ENCODE measurements around the gene LRIG1.

The LRIG1 gene, protein sequence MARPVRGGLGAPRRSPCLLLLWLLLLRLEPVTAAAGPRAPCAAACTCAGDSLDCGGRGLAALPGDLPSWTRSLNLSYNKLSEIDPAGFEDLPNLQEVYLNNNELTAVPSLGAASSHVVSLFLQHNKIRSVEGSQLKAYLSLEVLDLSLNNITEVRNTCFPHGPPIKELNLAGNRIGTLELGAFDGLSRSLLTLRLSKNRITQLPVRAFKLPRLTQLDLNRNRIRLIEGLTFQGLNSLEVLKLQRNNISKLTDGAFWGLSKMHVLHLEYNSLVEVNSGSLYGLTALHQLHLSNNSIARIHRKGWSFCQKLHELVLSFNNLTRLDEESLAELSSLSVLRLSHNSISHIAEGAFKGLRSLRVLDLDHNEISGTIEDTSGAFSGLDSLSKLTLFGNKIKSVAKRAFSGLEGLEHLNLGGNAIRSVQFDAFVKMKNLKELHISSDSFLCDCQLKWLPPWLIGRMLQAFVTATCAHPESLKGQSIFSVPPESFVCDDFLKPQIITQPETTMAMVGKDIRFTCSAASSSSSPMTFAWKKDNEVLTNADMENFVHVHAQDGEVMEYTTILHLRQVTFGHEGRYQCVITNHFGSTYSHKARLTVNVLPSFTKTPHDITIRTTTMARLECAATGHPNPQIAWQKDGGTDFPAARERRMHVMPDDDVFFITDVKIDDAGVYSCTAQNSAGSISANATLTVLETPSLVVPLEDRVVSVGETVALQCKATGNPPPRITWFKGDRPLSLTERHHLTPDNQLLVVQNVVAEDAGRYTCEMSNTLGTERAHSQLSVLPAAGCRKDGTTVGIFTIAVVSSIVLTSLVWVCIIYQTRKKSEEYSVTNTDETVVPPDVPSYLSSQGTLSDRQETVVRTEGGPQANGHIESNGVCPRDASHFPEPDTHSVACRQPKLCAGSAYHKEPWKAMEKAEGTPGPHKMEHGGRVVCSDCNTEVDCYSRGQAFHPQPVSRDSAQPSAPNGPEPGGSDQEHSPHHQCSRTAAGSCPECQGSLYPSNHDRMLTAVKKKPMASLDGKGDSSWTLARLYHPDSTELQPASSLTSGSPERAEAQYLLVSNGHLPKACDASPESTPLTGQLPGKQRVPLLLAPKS

DNA sequence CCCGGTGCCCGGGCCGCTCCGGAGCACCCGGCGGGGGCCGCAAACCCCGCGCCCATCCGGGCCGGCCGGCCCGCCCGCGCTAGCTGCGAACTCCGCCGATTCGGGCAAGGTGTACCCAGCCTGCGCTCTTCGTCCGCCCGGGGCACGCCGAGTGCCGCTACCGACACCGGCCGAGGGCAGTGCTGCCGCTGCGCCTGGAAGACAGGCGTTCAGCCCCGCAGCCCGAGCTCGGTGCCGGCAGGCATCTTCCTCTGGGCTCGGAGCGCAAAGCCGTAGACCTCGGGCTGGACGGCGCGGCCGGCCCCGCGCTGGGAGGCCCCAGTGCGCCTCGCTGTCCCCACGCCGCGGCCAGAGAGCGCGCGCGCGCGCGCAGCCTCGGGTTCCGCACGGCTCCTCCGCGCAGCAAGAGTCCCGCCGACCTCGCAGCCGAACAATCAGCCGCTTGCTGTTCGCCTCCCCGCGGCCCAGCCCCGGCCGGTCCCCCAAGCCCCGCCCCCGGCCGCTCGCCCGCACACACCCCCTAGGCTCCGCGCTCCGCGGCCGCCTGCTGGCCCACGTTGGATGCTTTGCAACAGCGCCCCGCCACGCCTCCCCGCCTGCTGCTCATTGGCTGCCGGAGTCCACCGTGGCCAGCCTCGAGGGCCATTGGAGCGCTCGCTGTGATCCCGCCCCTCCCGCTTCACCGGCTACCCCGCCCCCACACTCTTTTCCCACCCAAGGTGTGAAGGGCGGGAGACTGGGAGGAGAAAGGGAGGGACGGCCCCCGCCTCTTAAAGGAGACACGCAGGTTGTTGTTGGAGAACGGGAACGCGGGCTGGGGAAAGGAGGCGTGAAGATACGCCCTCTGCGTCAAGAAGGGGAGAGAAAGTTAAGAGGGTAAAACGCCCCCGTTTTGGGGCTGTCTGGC is at the start of gene LRIG1:
LRIG1 (minus strand) TSS at position 447 of the 907 bp plus-strand sequence. CDS start 615 bp downstream, outside the sequence.
- DNase-seq (ENCODE audit: low spot score), result peak; percentile 98

DNA sequence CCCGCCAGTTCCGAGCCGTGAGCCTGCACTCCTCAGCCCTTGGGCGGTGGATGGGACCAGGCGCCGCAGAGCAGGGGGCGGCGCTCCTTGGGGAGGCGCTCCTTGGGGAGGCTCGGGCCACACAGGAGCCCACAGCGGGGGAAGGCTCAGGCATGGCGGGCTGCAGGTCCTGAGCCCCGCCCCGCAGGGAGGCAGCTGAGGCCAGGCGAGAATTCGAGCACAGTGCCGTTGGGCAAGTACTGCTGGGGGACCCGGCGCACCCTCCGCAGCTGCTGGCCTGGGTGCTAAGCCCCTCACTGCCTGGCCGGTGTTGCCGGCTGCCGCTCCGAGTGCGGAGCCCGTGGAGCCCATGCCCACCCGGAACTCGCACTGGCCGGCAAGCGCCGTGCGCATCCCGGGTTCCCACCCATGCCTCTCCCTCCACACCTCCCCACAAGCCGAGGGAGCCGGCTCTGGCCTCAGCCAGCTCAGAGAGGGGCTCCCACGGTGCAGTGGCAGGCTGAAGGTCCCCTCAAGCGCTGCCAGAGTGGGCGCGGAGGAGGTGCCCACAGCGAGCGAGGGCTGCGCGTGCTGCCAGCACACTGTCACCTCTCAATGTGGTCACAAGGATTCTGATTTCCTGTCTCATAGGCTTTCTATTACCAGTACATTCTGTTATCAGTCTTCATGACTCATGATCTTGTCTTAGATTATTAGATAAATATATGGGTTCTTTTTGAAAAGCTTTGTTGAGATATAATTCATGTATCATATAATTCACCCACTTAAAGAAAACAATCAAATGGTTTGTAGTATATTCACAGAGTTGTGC is 44.0 kb upstream of the LRIG1 start:
- DNase-seq (ENCODE audit: low spot score), result no peak

DNA sequence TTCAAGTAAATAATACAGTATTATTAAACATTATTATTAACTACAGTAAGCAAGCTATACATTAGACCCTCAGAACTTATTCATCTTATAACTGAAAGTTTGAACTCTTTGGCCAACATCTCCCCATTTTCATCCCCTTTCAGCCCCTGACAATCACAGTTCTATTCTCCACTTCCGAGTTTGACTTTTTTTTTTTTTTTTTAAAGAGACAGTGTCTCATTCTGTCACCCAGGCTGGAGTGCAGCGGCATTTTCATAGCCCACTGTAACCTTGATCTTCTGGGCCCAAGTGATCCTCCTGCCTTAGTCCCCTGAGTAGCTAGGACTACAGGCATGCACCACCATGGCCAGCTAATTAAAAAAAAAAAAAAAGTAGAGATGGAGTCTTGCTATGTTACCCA is 41.3 kb upstream of the LRIG1 start:
- no peak for DNase-seq (ENCODE audit: low spot score)

DNA sequence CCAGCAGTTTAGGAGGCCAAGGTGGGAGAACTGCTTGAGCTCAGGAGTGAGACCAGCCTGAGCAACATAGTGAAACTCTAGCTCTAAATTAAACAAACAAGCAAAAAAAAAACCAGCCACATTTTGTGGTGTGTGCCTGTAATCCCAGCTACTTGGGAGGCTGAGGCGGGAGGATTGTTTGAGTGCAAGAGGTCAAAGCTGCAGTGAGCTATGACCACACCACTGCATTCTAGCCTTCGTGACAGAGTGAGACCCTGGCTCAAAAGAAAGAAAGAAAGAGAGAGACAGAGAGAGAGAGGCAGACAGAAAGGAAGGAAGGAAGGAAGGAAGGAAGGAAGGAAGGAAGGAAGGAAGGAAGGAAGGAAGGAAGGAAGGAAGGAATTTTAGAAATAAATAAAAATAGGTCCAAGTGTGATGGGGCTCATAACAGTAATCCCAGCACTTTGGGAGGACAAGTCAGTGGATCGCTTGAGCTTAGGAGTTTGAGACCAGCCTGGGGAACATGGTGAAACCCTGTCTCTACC is 38.7 kb upstream of the LRIG1 start:
- DNase-seq (ENCODE audit: low spot score), result no peak

DNA sequence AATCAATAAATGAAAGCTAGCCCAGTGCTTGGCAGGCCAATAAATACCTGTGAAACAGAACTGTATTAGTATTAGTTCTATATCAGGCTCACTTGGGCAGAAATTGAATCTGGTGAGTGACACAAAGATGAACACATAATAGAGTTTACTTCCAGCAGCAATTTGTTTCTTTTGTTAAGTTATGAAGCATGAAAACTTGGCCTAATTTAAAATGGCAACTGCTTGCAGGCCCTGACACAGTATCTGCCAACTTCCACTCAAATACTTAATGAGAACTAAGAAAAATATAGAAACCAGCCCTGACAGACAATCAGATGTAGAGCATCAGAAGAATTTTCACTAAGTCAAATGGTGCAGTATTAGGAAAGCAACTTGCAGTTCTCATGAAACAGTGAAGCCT is 37.6 kb upstream of the LRIG1 start:
- no peak for DNase-seq (ENCODE audit: low spot score)

DNA sequence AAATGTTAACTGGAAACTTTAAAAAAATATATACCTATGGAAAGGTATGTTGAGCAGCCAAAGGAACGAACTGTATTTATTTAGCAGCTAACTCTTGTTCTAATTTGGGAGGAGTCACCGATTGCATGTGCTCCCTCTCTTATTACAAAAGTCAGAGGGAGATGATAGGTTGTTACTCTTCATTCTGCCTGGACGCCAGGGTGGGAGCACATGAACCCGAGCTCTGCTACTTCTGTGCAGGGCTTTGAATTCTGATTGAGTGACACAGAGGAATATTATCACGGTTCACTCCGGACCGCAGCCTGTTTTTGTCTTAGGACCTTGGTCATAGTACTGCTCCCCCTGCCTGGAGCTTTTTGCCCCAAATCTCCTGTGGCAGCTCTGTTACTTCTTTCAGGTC is 36.9 kb upstream of the LRIG1 start:
- DNase-seq (ENCODE audit: low spot score), result no peak

DNA sequence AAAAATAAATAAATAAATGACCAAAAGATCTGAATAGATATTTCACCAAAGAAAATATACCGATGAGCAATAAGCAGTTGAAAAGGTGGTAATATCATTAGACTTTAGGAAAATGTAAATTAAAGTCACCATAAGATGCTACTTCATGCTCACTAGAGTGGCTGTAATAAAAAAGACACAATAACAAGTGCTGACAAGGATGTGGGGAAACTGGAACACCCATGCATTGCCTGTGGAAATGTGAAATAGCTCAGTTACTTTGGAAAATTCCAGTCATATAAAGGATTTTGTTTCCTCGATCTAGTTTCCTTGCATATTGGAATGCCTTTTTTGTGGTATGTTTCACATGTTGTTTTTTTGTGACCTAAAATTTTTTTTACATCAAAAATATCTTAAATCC is 36.0 kb upstream of the LRIG1 start:
- no peak for DNase-seq (ENCODE audit: low spot score)

DNA sequence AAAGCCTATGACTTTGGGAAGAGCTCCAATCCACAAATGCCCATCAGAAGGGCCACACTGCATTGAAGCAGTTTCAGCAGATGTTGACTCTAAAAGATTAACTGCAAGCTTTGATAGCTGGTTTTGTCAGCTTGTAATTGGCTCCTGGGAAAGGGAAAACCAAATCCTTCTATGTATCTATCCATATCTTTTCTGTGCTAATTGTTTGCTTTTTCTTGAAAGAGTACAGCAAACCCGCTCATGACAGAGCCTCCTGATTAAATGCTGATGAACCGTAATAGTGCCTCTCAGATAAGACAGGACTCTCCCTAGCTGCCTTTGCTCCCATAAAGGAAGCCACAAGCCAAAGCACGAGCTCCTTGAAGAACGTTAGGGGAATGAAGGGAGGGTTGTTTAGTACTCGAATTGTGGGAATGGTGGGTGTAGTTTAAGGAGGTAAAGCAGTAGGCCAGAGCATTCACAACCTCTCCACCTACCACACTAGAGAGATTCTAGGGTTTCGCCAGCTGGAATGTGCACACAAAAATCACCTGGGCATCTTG is 33.6 kb upstream of the LRIG1 start:
- DNase-seq (ENCODE audit: low spot score), result no peak

DNA sequence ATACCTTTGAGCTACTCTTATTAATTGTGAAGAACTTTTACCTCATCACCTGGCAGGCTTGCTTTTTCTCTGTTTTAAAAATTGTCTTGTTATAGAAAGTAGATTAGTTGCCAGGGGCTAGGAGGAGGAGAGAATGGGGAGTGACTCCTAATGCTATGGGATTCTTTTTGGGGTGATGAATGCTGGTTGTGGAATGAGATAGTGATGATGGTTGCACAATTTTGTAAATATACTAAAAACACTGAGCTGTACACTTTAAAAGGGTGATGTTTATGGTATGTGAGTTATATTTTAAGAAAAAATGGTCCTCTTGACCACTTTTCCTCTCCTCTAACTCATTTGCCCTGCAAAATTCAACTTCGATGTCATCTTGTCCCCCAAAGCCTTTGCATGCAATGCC is 31.8 kb upstream of the LRIG1 start:
- no peak for DNase-seq (ENCODE audit: low spot score)

DNA sequence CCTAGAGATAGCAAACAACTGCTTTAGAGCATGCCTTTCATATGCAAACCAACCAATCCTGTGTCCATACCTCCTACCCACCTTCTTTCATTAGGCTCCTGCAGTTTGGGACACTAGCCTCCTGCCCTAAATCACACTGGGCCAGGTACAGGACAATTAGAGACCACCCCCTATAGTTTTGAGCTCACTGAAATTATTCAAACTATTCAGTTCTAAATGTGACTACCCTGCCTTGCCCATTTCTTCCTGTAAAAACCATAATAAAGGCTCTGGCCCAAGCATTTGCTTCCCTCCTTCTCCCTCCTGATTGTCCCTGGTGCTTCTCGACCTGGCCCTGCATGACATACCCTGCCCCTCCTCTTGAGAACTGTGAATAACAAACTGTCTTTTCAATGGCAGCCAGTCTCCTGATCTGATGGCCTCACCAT is 31.4 kb upstream of the LRIG1 start:
- no peak for DNase-seq (ENCODE audit: low spot score)

DNA sequence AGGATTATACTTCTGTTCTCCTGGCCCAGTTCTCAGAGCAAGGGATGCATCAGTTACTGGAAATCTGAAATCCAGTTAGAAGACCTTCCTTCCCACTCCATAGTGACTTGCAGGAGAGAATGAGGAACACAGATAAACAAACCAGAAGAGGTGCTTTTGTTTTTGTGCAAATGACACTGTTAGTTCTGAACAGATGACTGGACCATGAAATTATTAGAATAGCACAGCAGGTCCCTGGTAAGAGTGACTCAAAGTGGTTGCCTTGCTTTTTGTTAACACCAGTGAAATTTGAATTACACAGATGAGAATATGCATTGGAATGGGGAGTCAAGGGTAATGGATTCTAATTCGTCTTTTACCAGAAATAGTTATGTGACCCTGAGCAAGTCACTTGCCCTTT is 30.4 kb upstream of the LRIG1 start:
- DNase-seq (ENCODE audit: low spot score), result no peak

DNA sequence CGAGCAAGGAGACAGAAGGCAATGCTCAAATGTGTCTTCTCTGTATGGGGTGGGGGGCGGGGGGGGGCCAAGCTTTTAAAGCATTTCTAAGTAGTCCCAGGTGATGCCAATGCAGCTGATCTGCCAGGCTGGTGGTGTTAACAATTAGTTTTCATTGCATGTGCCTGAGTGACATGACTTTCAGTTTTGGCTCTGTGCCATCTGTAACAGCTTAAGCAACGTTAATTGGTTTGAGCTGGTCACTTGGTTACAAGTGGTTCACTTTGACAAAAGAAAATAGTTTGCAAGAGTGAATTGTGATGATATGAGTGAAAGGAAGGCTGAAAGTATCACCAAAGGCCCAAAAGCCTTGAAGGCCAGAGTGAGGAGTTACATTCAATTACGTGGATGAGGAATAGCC is 26.4 kb upstream of the LRIG1 start:
- no peak for DNase-seq (ENCODE audit: low spot score)

DNA sequence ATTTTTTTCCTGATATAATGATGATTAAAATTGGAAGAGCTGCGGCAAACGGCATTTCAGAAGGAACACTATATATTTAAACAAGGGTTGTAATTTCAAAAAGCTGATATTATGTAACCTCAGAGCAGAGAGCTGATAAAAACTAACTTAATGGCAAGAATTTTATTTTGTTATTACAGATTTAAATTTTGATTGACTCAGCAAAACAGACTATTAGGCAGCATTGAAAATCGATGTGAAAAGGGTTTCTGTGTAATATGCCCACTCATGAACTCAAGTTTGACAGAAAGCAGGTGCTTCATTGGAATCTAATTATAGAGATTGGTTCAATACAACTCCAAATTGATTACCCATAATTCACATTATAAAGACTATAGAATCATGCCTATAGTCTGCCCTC is 24.9 kb upstream of the LRIG1 start:
- DNase-seq (ENCODE audit: low spot score), result no peak

DNA sequence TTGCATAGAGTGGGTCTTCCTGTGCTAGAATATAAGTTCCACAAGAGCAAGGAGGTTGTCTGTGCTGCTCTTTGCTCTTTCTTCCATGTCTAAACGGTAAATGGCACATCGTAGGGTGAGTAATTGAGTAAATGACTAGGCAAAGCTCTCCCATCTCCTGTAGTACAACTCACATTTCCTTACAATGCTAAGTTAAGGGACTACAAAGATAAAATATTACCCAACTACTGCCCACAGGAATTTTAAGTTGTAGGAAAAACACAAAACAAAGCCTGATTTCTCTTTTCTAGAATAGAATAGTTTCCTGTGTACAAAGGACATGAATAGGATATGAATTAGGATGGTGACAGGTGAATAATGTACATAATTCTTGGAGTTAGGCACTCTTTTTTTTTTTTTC is 19.9 kb upstream of the LRIG1 start:
- no peak for DNase-seq (ENCODE audit: low spot score)

DNA sequence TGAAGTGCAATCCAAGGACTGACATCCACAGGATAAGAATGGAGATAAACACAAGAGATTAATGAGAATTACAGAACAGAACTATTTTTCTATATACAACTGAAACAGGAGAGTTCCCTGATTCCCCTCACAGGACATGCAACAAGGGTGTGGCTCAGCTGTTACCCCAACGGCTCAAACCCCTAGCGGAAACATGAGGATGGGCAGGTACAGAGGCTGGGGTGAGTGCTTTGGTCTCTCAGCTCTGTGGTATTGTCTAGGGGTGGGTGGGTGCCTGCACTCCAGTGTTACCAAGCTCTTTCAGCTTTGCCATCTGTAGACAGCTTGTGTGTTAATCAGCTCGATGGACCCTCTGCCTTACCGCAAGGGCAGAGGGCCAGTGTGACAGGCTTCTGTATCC is 17.8 kb upstream of the LRIG1 start:
- DNase-seq (ENCODE audit: low spot score), result no peak

DNA sequence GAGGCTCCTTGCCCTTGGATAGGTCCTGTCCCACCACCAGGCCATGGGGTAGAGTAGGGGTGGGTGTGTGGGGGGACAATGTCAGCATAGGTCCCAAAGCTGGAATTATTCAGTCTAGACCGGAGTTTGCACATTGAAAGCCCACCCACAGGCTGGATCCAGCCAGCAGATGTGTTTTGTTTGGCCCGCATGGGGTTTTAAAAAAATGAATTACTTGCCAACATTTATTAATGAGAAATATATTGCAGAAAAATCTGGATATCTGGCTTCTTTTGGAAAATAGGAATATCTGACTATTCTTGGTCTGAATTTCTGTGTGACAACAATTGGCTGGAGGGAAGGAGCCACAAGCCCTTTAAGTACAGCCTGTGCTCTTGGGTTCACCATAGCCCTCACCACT is 17.3 kb upstream of the LRIG1 start:
- DNase-seq (ENCODE audit: low spot score), result no peak

DNA sequence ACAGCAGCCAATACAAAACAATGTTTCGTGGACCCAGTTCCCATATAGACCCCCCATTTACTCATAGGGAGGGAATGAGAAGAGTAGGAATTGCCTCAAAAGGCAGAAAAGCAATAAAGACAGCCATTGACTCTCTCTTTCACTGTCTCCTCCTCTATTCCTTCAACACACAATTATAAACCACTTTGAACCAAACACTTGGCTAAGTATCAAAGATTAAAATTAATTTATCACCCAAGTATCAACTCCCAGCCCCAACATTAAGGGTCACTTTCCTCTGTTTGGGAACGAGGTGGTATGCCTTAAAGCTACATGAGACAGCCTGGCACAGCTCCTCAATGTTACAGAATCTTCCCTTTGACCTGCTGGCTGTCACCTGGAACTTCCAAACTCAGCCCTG is 16.4 kb upstream of the LRIG1 start:
- DNase-seq (ENCODE audit: low spot score), result no peak

DNA sequence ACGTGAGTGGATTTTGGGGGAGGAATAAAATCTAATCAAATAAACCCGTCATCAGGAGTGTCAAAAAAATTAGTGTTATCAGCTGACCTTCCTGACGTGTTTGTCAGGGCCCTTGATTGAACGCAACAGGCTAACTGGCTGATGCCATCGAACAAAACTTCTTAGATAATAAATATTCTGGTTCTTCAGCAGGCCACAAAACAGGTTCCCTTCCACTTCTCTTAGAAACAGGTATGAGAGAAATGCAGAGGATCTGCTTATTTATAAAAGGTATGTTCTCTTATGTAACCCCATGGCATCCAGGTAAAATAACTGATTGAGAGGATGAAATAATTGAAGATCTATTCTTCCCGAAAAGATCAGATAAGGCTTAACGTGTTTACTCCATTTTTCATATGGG is 7.6 kb upstream of the LRIG1 start:
- DNase-seq (ENCODE audit: low spot score), result no peak

DNA sequence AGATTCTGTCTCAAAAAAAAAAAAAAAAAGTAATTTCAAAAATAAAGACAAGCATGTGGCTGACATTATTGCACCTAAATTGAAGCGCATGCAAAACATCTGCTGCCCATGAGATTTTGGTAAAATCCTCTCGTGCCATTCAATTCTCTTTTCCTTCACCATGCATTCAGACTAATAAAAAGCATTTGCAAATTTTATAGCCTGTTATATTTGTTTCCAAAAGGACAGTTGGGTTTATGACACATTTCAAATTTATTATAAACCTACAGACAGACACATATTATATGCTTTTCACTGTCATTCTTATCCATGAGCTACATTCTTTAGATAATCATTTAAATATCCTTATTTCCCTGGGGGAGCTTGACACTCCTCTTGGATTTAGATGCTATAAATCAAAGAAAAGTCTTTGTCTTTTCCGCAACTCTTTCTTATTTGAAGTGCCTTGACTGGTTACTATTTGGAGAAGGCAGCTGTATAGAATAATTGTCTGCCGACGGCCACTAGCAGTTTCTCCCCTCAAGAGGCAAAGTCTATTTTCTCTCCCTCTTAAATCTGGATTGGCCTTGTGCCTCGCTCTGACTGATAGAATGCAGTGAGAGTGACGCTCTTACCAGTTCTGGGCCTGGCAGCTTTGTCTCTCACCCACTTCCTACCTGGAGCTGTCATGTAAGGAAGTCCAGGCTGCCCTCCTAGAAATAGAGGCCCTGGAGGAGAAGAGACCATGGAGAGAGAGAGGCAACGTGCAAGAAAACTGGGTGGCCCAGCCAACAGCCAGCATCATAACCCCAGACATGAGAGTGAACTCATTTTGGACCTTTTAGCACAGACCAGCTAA is 6.8 kb upstream of the LRIG1 start:
- DNase-seq (ENCODE audit: low spot score), result no peak
